SK-N-MC (cell line): ENCODE measurements around the gene RHBDD3.

Experiments used
- EZH2 ChIP-seq: fragments of 200-600 bp; sonication (generic); IDR thresholded peaks from one replicate; pipeline ENCODE4 v1.6.1; 2017; ENCODE audit warnings: antibody characterized with exemption
- FOXP2 ChIP-seq: optimal IDR thresholded peaks from 2 replicates; pipeline ENCODE3; 2011; ENCODE audit warnings: mild to moderate bottlenecking, moderate library complexity; ENCODE audit not compliant: insufficient read depth; ENCODE audit errors: extremely low read length, control extremely low read depth
- POLR2AphosphoS5 ChIP-seq: IDR thresholded peaks from 2 replicates; pipeline ENCODE4 v1.6.1; 2012; ENCODE audit warnings: mild to moderate bottlenecking, low read depth, low read length, borderline replicate concordance

DNA sequence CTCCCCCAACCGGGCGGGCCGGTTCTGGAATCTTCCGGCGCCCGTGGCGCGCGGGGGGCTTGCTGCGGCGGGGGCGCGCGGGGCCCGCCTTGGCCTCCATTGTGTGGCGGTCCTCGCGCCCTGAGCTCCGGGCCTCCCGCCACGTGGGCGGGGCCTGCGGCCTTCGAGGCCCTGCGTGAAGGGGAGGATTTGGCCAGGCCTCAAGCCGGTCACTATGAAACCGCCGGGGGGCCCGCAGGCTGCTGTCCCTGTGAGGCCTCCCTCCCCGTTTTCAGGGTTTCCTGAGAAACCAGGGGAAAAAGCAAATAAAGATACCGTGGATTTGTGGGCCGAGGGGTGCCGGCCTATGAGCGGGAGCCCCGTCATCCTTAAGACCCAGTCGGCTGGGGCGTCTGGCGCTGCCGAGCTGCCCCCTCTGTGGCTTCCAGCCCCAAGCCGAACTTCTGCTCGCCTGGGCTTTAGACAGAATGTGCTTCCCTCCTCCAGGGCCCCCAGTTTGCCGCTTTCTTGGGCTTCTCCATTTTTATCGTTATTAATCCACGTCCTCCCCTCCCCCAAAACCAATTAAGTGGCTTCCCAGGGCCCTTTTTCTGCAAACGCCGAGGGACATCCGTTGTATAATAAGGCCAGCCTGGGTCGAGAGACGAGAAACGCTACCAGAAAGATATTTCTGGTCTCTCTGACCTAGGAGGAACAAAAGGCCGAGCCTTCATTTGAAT is 889 bp upstream of the RHBDD3 start:
- TF ChIP-seq POLR2AphosphoS5 (no peak), EZH2 (no peak), FOXP2 (no peak)
